Measurements from ENCODE around the gene DACH1. TPM values are rescaled to one million over a fixed set of nuclear protein-coding genes. Genes with fewer than 3 reads are reported as not detected.

DACH1 gene
- total and polyA plus RNA-seq, 2 donors (not counting 1 experiment from before 2014, with no cell fraction given): 0.02 to 0.33 TPM

GRCh38 chr13:71634182-71634581 is 232.8 kb downstream of the DACH1 start:
- H3K4me1 ChIP-seq (ENCODE audit: control insufficient read depth, extremely low read depth, insufficient read depth, low read length): no peaks in the 10 kb centered on the region
- H3K27me3 ChIP-seq (ENCODE audit: control insufficient read depth, insufficient read depth, low read length): no peaks in the 10 kb centered on the region
- H3K27ac ChIP-seq (ENCODE audit: insufficient read depth, low read length): no peak overlapping the region
- H3K9me3 ChIP-seq (ENCODE audit: control insufficient read depth, insufficient read depth, low read depth, low read length): no peaks in the 10 kb centered on the region
- H3K4me2 ChIP-seq (ENCODE audit: extremely low read depth, insufficient read depth, low read length): no peak overlapping the region
- no peaks in the 10 kb centered on the region for H3K79me2 ChIP-seq (ENCODE audit: control insufficient read depth, insufficient read depth, low read length)
- H3K9ac ChIP-seq (ENCODE audit: insufficient read depth, low read length): no peak overlapping the region
- H4K20me1 ChIP-seq (ENCODE audit: control insufficient read depth, extremely low read depth, insufficient read depth, low read length): no peaks in the 10 kb centered on the region
- no peak overlapping the region for H2AFZ ChIP-seq (ENCODE audit: low read length)
- TF ChIP-seq CTCF (conservative IDR thresholded peaks at IDR 0.05 in 1 of 2, IDR thresholded peaks at IDR 0.05 in 1 of 2; ENCODE audit: low read depth in 1 of 2, low read length in 2 of 2) (no peak), EZH2 (IDR thresholded peaks at IDR 0.05; ENCODE audit: low read length, missing control alignments) (no peak)
- no peaks in the 10 kb centered on the region for H3K36me3 ChIP-seq (ENCODE audit: control insufficient read depth, insufficient read depth, low read length)
- no peak overlapping the region for H3K4me3 ChIP-seq (replicated peaks in 1 of 4; ENCODE audit: control extremely low read depth in 1 of 4, insufficient read depth in 1 of 4, low read depth in 3 of 4, low read length in 4 of 4)
- no peak for DNase-seq (ENCODE audit: low read depth in 2 of 2)

- no peak overlapping the region for H3K9ac ChIP-seq (ENCODE audit: insufficient read depth, low read length)
- H3K27ac ChIP-seq (ENCODE audit: insufficient read depth, low read length): no peak overlapping the region
- H3K27me3 ChIP-seq (ENCODE audit: control insufficient read depth, insufficient read depth, low read length): no peaks in the 10 kb centered on the region
- no peak for TF ChIP-seq CTCF (conservative IDR thresholded peaks at IDR 0.05 in 1 of 2, IDR thresholded peaks at IDR 0.05 in 1 of 2; ENCODE audit: low read depth in 1 of 2, low read length in 2 of 2)
- H3K36me3 ChIP-seq (ENCODE audit: control insufficient read depth, insufficient read depth, low read length): no peaks in the 10 kb centered on the region
- H2AFZ ChIP-seq (ENCODE audit: low read length): no peak overlapping the region
- no peaks in the 10 kb centered on the region for H4K20me1 ChIP-seq (ENCODE audit: control insufficient read depth, extremely low read depth, insufficient read depth, low read length)
- H3K79me2 ChIP-seq (ENCODE audit: control insufficient read depth, insufficient read depth, low read length): no peaks in the 10 kb centered on the region
- no peak for DNase-seq (ENCODE audit: low read depth in 2 of 2)
- H3K4me2 ChIP-seq (ENCODE audit: extremely low read depth, insufficient read depth, low read length): no peak overlapping the region
- no peak overlapping the region for H3K4me3 ChIP-seq (replicated peaks in 1 of 4; ENCODE audit: control extremely low read depth in 1 of 4, insufficient read depth in 1 of 4, low read depth in 3 of 4, low read length in 4 of 4)
- H3K9me3 ChIP-seq (ENCODE audit: control insufficient read depth, insufficient read depth, low read depth, low read length): no peaks in the 10 kb centered on the region
- no peaks in the 10 kb centered on the region for H3K4me1 ChIP-seq (ENCODE audit: control insufficient read depth, extremely low read depth, insufficient read depth, low read length)
Measured at GRCh38 chr13:71632721-71633120, 234.3 kb downstream of the DACH1 start.

GRCh38 chr13:71632206-71632605 is 234.8 kb downstream of the DACH1 start:
- Histone ChIP-seq H3K36me3 (ENCODE audit: control insufficient read depth, insufficient read depth, low read length) (no peaks in the 10 kb centered on the region), H3K4me3 (replicated peaks in 1 of 4; ENCODE audit: control extremely low read depth in 1 of 4, insufficient read depth in 1 of 4, low read depth in 3 of 4, low read length in 4 of 4) (no peak overlapping the region), H3K9ac (ENCODE audit: insufficient read depth, low read length) (no peak overlapping the region), H3K27me3 (ENCODE audit: control insufficient read depth, insufficient read depth, low read length) (no peaks in the 10 kb centered on the region), H3K79me2 (ENCODE audit: control insufficient read depth, insufficient read depth, low read length) (no peaks in the 10 kb centered on the region), H3K27ac (ENCODE audit: insufficient read depth, low read length) (no peak overlapping the region), H3K4me1 (ENCODE audit: control insufficient read depth, extremely low read depth, insufficient read depth, low read length) (no peaks in the 10 kb centered on the region), H3K4me2 (ENCODE audit: extremely low read depth, insufficient read depth, low read length) (no peak overlapping the region), H4K20me1 (ENCODE audit: control insufficient read depth, extremely low read depth, insufficient read depth, low read length) (no peaks in the 10 kb centered on the region), H2AFZ (ENCODE audit: low read length) (no peak overlapping the region), H3K9me3 (ENCODE audit: control insufficient read depth, insufficient read depth, low read depth, low read length) (no peaks in the 10 kb centered on the region)
- no peak for DNase-seq (ENCODE audit: low read depth in 2 of 2)
- TF ChIP-seq CTCF (conservative IDR thresholded peaks at IDR 0.05 in 1 of 2, IDR thresholded peaks at IDR 0.05 in 1 of 2; ENCODE audit: low read depth in 1 of 2, low read length in 2 of 2) (no peak), EZH2 (IDR thresholded peaks at IDR 0.05; ENCODE audit: low read length, missing control alignments) (no peak)

All from fibroblast of lung (primary cell).